Panc1 (cell line): ENCODE results near the gene ZNF774. TPM values are rescaled to one million over a fixed set of nuclear protein-coding genes. Genes with fewer than 3 reads are reported as not detected.

ENCODE experiments used
- ATAC-seq: fragments of 200-7000 bp; cut with Tn5 transposase; 2 replicates; pipeline ENCODE4 v1.9.1; 2020; ENCODE audit warnings: mild to moderate bottlenecking, moderate library complexity
- BruUV-seq: library from RNA; stranded (reverse); fragments of 400-500 nt; replicated peaks from 2 replicates; lab custom pipeline; 2021; lab: Mats Ljungman, UMichigan
- CTCF ChIA-PET: fragments of 300-600 bp; sonication (Branson Sonifier 250); formaldehyde crosslinking; loops from one replicate; lab custom pipeline; 2022; ENCODE audit warnings: antibody characterized with exemption; lab: Charles Lee
- POLR2A ChIA-PET: fragments of 300-600 bp; sonication (Branson Sonifier 250); formaldehyde crosslinking; loops from one replicate; lab custom pipeline; 2022; ENCODE audit warnings: antibody characterized with exemption; lab: Charles Lee
- DNase-seq: peaks from one replicate; pipeline ENCODE4 v3.0.0-alpha.2; 2010; ENCODE audit warnings: low read depth, low spot score
- H3K27ac ChIP-seq: 2 replicates; pipeline ENCODE4 v1.5.1; 2011; ENCODE audit warnings: mild to moderate bottlenecking, low read length, inconsistent platforms
- H3K27me3 ChIP-seq: fragments of 200-500 bp; sonication (Bioruptor generic); 2 replicates; pipeline ENCODE4 v1.6.0; 2014; ENCODE audit warnings: low read length, inconsistent platforms; ENCODE audit not compliant: control insufficient read depth, insufficient read depth
- H3K36me3 ChIP-seq: fragments of 200-500 bp; sonication (Bioruptor generic); 2 replicates; pipeline ENCODE4 v1.5.1; 2014; ENCODE audit warnings: inconsistent platforms, mild to moderate bottlenecking, low read length, moderate library complexity; ENCODE audit not compliant: control insufficient read depth, insufficient read depth
- H3K4me1 ChIP-seq: 2 replicates; pipeline ENCODE4 v1.5.1; 2011; ENCODE audit warnings: inconsistent platforms, mild to moderate bottlenecking, low read length, moderate library complexity; ENCODE audit not compliant: control insufficient read depth, insufficient read depth
- H3K4me3 ChIP-seq, 2 experiments: 2 replicates each; pipeline ENCODE4 v1.5.1; 2011 to 2012; ENCODE audit warnings: low read depth in 2 of 2, low read length in 2 of 2, mild to moderate bottlenecking in 2 of 2, inconsistent platforms in 1 of 2, moderate library complexity in 1 of 2
- H3K9me3 ChIP-seq: fragments of 200-500 bp; sonication (Bioruptor generic); 2 replicates; pipeline ENCODE4 v1.5.1; 2014; ENCODE audit warnings: low read depth, mild to moderate bottlenecking, inconsistent platforms, low read length, moderate library complexity; ENCODE audit not compliant: control insufficient read depth, insufficient read depth
- POLR2AphosphoS5 ChIP-seq: IDR thresholded peaks from 2 replicates; pipeline ENCODE4 v1.6.1; 2012; ENCODE audit warnings: mild to moderate bottlenecking, low read depth, low read length, moderate library complexity
- REST ChIP-seq, 2 experiments: IDR thresholded peaks; 2 replicates each; pipeline ENCODE4 v1.6.1; 2011 to 2012; ENCODE audit warnings: low read depth in 2 of 2, control low read depth in 1 of 2, low read length in 1 of 2, mild to moderate bottlenecking in 1 of 2, moderate library complexity in 1 of 2; ENCODE audit not compliant: insufficient read depth in 1 of 2
- SIN3A ChIP-seq: IDR thresholded peaks from 2 replicates; pipeline ENCODE4 v1.6.1; 2012; ENCODE audit warnings: low read depth, mild to moderate bottlenecking, low read length, moderate library complexity, borderline replicate concordance; ENCODE audit not compliant: insufficient read depth
- TCF7L2 ChIP-seq: IDR thresholded peaks from 2 replicates; pipeline ENCODE4 v1.6.1; 2011; ENCODE audit warnings: mild to moderate bottlenecking, low read depth, low read length, inconsistent platforms
- in situ Hi-C: cut with HindIII; loops from 2 replicates; pipeline ENCODE4 v1.10.0; 2016; ENCODE audit warnings: low sequenced_read_pairs, low pct_unique_long_range_greater_than_20kb
- intact Hi-C: fragments of 100-400 bp; cut with micrococcal nuclease; formaldehyde crosslinking; loops from one replicate; pipeline ENCODE4 v1.10.0; 2022; ENCODE audit not compliant: unreplicated experiment
- total RNA-seq: library from RNA; stranded (reverse); gene quantifications from one replicate; pipeline ENCODE4 v1.2.1, GENCODE V29; 2021; ENCODE audit not compliant: unreplicated experiment
- TF ChIP-seq, protein P1 (sequence below): fragments of 450-650 bp; IDR thresholded peaks from 2 replicates; pipeline ENCODE4 v1.5.1; 2017; ENCODE audit warnings: mild to moderate bottlenecking

Gene ZNF774
- total RNA-seq, 1 experiment from 2014 or later = 5.2 TPM

DNA sequence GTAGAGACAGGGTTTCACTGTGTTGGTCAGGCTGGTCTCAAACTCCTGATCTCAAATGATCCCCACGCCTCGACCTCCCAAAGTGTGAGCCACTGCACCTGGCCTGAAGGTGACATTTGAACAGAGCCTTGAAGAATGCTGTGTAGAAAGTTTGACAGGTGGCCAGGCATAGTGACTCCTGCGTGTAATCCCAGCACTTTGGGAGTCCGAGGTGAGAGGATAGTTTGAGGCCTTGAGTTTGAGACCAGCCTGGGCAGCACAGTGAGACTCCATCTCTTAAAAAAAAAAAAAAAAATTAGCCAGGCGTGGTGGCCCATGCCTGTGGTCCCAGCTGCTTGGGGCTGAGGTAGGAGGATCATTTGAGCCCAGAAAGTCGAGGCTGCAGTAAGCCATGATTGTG, 37.4 kb downstream of the ZNF774 start:
- BruUV-seq = no TSS peak
- Histone ChIP-seq H3K9me3 (no peaks in the 10 kb centered on the region), H3K27ac (peak overlapping the region; percentile 96), H3K27me3 (no peaks in the 10 kb centered on the region), H3K4me3 (peak overlapping the region; percentile 82 to 85), H3K36me3 (0 out of 2 replicates have a peak, but pooled peaks cover 2% of the 10 kb centered on the region), H3K4me1 (peaks cover 34% of the 10 kb centered on the region)
- no peak for ATAC-seq
- intact Hi-C loops (no loop called here), in situ Hi-C loops (no loop called here)
- ChIA-PET POLR2A (no interaction called here), CTCF (no interaction called here)
- DNase-seq = no peak
- TF ChIP-seq, protein P1, sequence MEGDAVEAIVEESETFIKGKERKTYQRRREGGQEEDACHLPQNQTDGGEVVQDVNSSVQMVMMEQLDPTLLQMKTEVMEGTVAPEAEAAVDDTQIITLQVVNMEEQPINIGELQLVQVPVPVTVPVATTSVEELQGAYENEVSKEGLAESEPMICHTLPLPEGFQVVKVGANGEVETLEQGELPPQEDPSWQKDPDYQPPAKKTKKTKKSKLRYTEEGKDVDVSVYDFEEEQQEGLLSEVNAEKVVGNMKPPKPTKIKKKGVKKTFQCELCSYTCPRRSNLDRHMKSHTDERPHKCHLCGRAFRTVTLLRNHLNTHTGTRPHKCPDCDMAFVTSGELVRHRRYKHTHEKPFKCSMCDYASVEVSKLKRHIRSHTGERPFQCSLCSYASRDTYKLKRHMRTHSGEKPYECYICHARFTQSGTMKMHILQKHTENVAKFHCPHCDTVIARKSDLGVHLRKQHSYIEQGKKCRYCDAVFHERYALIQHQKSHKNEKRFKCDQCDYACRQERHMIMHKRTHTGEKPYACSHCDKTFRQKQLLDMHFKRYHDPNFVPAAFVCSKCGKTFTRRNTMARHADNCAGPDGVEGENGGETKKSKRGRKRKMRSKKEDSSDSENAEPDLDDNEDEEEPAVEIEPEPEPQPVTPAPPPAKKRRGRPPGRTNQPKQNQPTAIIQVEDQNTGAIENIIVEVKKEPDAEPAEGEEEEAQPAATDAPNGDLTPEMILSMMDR = no peak

DNA sequence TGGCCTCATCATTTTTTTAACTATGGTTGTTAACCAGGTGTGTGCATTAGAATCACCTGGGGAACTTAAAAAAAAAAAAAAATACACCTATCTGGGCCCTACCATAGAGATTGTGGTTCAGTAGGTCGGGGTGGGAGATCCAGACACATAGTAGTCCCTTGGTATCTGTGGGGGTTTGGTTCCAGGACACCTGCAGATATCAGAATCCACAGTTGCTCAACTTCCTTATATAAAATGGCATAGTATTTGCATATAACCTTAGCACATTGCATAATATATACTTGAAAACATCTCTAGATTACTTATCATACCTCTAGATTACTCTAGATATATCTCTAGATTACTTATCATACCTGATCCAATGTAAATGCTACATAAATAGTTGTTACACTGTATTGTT, 41.0 kb downstream of the ZNF774 start:
- DNase-seq (no peak), ATAC-seq (no peak)
- no peak overlapping the region for H3K4me3 ChIP-seq
- in situ Hi-C loops = no loop called here
- no peaks in the 10 kb centered on the region for H3K9me3 ChIP-seq
- no TSS peak for BruUV-seq
- intact Hi-C loops = loop anchor here (10.0 kb wide), 1 partner anchor 68 kb away; no protein-coding TSS in a partner anchor
- H3K4me1 ChIP-seq = peaks cover 54% of the 10 kb centered on the region
- no peak overlapping the region for H3K27ac ChIP-seq
- H3K27me3 ChIP-seq = no peaks in the 10 kb centered on the region
- 0 out of 2 replicates have a peak, but pooled peaks cover 2% of the 10 kb centered on the region for H3K36me3 ChIP-seq
- ChIA-PET POLR2A (no interaction called here), CTCF (no interaction called here)
- TF ChIP-seq POLR2AphosphoS5 = no peak
- TF ChIP-seq, protein P1 = no peak
- no peak for TF ChIP-seq TCF7L2
- no peak for TF ChIP-seq REST (IDR thresholded peaks at IDR 0.05; ENCODE audit: insufficient read depth in 1 of 2, low read depth in 2 of 2, low read length in 1 of 2)
- no peak for TF ChIP-seq SIN3A
